Activated CD8-positive, alpha-beta memory T cell treated with anti-CD3 and anti-CD28 coated beads for 36 hours (primary cell): ENCODE data around the gene GNAI2. TPM values are rescaled to one million over a fixed set of nuclear protein-coding genes. Genes with fewer than 3 reads are reported as not detected.

ENCODE experiments used
- CTCF ChIA-PET: fragments of 350-600 bp; sonication (Branson Sonifier 250); formaldehyde crosslinking; loops from one replicate; lab custom pipeline; 2021; ENCODE audit warnings: antibody characterized with exemption; lab: Charles Lee
- POLR2A ChIA-PET: fragments of 350-600 bp; sonication (Branson Sonifier 250); formaldehyde crosslinking; loops from one replicate; lab custom pipeline; 2021; ENCODE audit warnings: antibody characterized with exemption; lab: Charles Lee
- total RNA-seq, 2 experiments: library from RNA; stranded (reverse); gene quantifications; one replicate each; pipeline ENCODE4 v1.2.3, GENCODE V29; 2021

Gene GNAI2
- total RNA-seq, 2 experiments from 2014 or later: 239 to 242 TPM

DNA sequence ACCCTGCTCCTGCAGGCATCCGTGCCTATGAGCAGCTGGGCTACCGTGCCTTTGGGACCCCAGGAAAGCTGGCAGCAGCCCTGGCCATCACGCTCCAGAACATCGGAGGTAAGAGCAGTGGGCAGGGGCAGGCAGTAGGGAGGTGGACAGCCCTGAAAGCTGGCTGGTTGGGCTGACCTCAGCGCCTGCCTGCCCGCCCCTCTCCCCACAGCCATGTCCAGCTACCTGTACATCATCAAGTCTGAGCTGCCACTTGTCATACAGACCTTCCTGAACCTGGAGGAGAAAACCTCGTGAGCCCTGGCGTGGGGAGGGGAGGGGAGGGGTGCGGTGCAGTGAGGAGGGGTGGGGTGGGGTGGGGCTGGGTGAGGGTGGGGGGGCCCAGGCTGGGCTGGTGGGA, 20.5 kb upstream of the GNAI2 start:
- POLR2A ChIA-PET: no interaction called here
- CTCF ChIA-PET: interaction anchor here (1.5 to 1.6 kb wide), 2 partner anchors 10 to 21 kb away, joined by 7 read pairs; no protein-coding TSS in a partner anchor

DNA sequence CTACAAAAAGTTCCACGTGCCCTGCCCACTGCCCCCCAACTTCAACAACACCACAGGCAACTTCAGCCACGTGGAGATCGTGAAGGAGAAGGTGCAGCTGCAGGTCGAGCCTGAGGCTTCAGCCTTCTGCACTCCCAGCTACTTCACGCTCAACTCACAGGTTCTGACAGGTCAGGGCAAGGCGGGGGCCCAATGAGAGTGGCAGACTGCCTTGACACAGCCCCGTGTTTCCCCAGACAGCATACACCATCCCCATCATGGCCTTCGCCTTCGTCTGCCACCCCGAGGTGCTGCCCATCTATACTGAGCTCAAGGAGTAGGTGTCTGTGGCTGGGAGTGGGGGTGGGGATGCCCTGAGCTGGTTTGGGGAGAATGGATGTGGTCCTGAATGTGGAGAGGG, 18.3 kb upstream of the GNAI2 start:
- ChIA-PET POLR2A (no interaction called here), CTCF (interaction anchor here (1.1 kb wide), 1 partner anchor 61 kb away, joined by 3 read pairs; no protein-coding TSS in a partner anchor)

DNA sequence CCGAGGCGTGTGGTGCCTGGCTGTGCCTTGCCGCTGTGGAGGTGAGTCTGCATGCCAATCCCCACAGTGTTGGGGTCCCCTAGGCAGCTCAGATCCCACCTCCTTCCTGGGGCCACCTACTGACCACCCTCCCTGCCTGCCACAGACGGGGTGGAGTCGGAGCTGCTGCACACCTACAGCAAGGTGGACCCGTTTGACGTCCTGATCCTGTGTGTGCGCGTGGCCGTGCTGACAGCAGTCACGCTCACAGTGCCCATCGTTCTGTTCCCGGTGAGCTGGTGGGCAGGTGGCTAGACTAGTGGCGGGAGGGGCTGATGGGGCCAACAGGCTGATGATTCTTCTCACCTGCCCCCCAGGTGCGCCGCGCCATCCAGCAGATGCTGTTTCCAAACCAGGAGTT, 17.6 kb upstream of the GNAI2 start:
- CTCF ChIA-PET: interaction anchor here (1.1 to 1.9 kb wide), 3 partner anchors 15 to 62 kb away, joined by 3 to 8 read pairs (median 5); no protein-coding TSS in a partner anchor
- POLR2A ChIA-PET: no interaction called here

DNA sequence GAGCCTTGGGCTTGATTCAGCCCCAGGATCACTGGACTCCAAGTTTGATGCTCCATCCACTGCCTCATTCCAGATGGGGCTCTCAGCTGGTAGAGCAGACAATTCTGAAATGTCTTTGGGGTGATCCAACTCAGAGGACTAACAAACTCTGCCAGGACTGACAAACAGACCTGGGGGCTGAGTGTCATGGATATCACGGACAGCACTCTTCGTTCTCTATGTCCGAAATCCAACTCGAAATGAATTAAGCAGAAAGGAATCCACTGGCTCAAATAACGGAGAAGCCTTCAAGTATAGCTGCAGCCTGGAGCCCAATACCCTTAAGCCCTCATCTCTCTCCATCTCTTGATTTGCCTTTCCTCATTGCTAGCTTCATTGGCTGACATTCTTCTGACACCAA, 16.7 kb upstream of the GNAI2 start:
- ChIA-PET POLR2A (interaction anchor here (0.6 kb wide), 1 partner anchor 123 kb away, joined by 3 read pairs; no protein-coding TSS in a partner anchor), CTCF (interaction anchor here (0.6 to 2.5 kb wide), 6 partner anchors 16 to 40 kb away, joined by 3 to 15 read pairs (median 4); no protein-coding TSS in a partner anchor)

DNA sequence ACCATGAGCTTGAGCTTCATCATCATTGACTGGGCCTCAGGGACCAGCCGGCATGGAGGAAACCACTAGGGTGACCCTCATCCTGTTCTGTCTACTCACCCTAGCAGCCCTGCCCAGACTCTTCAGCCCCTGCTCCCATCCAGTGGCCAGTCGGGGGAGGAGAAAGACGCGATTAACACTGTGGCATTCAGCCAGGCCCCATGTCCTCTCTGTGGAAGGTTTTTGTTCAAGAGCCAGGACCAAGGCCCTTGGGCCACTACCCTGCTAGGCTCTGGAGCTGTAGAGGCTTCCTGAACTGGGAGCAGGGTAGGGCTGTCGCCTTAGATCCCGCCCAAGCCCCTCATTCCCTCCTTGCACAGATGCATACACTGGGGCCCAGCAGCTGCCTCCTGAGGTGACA, 15.9 kb upstream of the GNAI2 start:
- ChIA-PET CTCF (interaction anchor here (1.1 to 2.5 kb wide), 6 partner anchors 17 to 55 kb away, joined by 3 to 15 read pairs (median 4); no protein-coding TSS in a partner anchor), POLR2A (no interaction called here)

DNA sequence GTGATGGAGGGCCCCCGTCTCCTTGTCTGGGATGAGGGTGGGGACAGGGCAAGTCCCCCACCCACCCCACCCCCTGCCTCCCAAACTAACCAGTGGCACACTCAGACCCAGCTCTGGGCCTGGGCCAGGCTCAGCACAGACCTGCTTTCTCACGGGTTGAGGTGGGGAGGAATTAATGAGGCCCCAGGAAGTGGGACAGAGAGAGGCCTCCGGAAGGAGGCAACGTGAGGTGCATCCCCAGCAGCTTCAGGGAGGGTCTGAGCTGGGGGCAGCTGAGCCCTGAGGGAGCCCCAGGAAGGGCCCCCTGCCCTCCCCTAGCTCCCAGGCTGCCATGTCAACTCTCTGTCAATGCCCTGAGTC, 15.0 kb upstream of the GNAI2 start:
- CTCF ChIA-PET: interaction anchor here (1.1 to 2.5 kb wide), 6 partner anchors 9 to 54 kb away, joined by 3 to 15 read pairs (median 6); no protein-coding TSS in a partner anchor
- POLR2A ChIA-PET: interaction anchor here (0.6 kb wide), 1 partner anchor 70 kb away, joined by 5 read pairs; no protein-coding TSS in a partner anchor

DNA sequence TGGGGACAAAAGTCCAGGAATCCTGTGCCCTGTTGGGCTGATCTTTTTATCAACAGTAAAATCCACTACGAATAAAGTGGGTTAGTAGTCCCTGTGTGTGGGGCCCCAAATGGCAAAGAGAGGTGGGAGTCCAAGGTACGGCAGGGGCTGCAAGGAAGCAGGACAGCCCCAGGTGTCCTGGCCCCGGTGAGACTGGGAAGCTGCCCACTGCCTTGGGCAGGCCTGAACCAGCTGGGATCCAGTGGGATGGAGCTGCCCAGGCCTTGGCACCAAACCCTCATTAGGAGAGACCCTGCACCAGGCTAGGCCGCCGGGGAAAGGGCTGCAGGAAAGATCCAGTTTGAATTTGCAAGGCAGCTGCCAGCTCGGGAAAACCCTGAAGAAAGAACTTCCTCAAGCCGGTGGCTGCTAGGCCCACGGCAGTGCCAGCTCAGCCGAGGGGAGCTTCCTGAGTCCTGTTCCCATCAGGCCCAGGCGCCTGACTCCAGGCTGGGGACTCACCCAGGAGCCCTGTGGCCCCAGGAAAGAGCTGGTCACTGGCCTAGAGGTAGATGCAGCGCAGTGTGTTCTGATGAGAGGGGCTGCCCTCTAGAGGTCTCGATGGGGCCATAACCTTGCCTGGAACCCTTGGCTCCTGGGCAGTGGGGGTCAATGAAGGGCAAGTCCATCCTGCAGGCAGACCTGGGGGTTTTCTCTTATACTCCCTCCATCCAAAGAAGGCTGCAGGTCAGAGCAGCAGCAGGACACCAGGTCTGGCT, 14.4 kb upstream of the GNAI2 start:
- CTCF ChIA-PET: interaction anchor here (1.2 to 2.5 kb wide), 5 partner anchors 9 to 50 kb away, joined by 3 to 15 read pairs (median 6); no protein-coding TSS in a partner anchor
- POLR2A ChIA-PET: interaction anchor here (0.6 kb wide), 1 partner anchor 70 kb away, joined by 5 read pairs; no protein-coding TSS in a partner anchor

DNA sequence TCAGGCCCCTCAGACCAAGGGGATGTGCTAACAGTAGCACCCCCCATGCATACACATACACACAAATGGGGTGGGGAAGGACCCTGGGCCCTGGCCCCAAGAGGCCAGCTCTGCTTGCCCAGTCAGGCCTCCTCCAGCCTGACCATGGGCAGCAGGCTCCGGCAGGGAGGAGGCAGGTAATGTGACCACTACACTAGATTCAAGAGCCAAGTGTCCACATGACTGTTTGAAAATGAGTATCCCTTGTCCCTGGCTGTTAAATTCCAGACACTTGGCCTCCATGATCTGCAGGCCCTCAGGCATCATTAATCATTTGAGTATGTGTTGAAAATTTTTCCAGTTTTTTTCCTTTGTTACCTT, 13.9 kb upstream of the GNAI2 start:
- CTCF ChIA-PET: interaction anchor here (1.5 to 1.9 kb wide), 3 partner anchors 10 to 49 kb away, joined by 5 to 8 read pairs (median 6); no protein-coding TSS in a partner anchor
- POLR2A ChIA-PET: no interaction called here

DNA sequence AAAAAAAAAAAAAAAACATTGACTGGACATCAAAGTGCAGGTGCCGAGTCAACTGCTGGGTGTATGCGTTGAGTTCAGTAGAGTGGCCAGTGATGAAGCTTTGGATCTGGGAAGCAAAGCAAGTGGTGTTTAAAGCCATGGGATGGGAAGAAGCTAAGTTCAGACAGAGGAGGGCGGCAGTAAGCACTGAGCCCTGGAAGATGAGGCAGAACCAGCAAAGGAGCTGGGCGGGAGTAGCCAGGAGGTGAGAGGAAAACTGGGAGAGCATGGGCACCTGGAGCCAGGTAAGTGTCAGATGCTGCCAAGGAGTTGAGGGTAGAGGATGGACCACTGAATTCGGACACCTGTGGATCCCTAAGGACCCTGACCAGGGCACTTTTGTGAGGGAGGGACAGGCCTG, 11.4 kb upstream of the GNAI2 start:
- ChIA-PET POLR2A (interaction anchor here (3.4 kb wide), 1 partner anchor 31 kb away, joined by 12 read pairs; no protein-coding TSS in a partner anchor), CTCF (interaction anchor here (0.7 to 9.5 kb wide), 11 partner anchors 9 to 99 kb away, joined by 3 to 190 read pairs (median 7); partner anchors contain the start of genes GNAI2 and GNAT1)

DNA sequence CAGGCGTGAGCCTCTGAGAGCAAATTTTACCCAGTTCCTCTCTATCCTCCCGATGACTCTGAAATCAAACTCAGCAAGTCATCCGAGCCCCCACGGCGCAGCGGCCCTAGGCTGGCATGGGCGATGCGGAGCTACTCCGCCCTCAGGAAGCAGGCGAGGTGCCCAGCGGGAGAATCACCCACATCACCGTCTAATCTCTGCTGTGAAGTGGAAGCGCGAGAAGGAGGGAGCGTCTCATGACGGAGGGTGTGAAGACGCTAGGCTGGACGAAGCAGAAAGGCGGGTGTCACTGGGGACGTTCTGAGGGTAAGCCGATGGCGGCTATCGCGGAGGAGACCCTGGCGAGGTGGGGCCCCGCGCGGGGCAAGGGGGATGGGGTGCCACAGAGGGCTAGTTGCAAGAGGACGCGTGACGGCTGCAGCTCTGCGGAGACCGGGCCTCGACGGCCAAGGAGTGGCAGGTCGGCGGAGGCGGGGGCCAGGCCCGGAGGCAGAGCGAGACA, 9.1 kb upstream of the GNAI2 start:
- CTCF ChIA-PET: interaction anchor here (0.6 to 9.5 kb wide), 20 partner anchors 13 to 272 kb away, joined by 3 to 190 read pairs (median 6); partner anchors contain the start of genes GNAI2 and GNAT1
- POLR2A ChIA-PET: interaction anchor here (0.6 to 3.4 kb wide), 5 partner anchors 20 to 335 kb away, joined by 3 to 17 read pairs (median 4); partner anchors contain the start of gene GNAT1

DNA sequence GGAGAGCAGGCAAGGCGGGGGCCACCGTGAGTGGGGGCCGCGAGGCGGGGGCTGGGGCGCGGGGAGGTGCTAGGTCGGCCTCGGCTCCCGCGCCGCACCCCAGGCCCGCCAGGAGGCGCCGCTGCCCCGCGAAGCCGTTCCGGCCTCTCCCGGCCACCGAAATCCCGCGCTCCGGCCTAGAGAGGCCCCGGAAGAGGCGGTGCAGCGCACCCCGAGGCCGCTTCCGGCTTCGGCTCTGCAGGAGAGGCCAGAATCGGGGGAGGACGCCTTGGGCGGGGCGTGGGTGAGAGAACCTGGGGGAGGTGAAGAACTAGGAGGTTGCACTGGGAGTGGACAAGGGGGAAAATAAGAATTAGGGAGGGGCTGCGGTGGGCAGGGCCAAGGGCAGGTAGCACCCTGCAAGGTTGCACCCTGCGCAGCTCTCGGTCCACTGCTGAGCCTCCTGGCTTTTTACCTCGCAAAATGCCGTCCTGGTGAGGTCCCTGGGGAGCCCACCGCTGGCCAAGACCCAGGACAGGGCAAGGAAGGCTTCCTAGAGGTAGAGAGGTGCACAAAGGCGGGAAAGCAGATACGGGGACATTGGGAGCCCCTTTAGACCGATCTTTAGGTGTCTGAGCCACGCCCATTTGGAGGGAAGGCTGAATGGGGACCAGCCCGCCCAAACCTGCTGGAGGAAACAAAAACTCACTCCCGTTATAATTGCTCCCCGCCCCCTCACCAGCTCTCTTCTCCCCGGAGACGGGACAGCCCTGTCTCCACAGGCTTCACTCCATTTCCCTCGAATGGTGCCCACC, 8.4 kb upstream of the GNAI2 start:
- CTCF ChIA-PET: interaction anchor here (0.6 to 9.5 kb wide), 16 partner anchors 13 to 273 kb away, joined by 3 to 190 read pairs (median 6); partner anchors contain the start of genes GNAI2 and GNAT1

DNA sequence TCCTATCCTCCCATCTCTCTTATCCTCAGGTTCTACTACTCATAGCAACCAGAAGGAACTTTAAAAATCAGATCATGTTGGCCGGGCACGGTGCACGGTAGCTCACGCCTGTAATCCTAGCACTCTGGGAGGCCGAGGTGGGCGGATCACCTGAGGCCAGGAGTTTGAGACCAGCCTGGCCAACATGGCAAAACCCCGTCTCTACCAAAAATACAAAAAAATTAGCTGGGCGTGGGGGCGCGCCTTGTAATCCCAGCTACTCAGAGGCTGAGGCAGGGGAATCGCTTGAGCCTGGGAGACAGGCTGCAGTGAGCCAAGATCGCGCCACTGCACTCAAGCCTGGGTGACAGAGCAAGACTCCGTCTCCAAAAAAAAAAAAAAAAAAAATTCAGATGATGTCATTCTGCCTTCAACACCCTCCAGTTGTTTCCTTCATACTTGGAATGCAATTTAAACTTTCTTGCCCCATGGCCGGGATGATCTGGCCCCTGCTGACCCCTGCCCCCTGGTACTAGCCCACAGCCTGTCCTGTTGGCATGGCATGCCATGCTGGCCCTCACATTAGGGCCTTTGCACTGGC, 7.7 kb upstream of the GNAI2 start:
- CTCF ChIA-PET: interaction anchor here (0.6 to 9.5 kb wide), 10 partner anchors 12 to 414 kb away, joined by 3 to 190 read pairs (median 29); partner anchors contain the start of genes GNAI2 and GNAT1
- POLR2A ChIA-PET: interaction anchor here (0.6 to 2.9 kb wide), 2 partner anchors 13 to 18 kb away, joined by 4 to 17 read pairs; no protein-coding TSS in a partner anchor

More for the DNA sequence above, 8.4 kb upstream of the GNAI2 start:
- POLR2A ChIA-PET: interaction anchor here (0.6 to 3.4 kb wide), 3 partner anchors 14 to 33 kb away, joined by 4 to 17 read pairs (median 12); no protein-coding TSS in a partner anchor

DNA sequence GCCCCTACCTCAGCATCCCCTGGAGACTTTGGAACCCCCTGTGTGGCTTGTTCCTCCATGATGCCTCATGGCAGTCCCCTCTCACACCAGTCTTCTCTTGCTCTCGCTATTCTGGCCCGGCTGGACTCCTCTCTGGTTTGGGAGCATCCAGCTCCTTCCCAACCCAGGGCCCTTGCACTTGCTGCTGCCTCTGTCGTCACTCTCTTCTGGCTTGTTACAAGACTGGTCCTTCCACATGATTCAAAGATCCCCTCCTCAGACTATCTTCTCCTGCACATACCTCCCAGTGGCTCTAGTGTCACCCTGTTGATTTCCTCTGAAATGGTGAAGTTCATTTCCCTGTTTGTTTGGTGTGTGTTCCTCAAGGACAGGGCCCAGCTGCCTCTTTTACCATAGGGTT, 6.5 kb upstream of the GNAI2 start:
- POLR2A ChIA-PET: no interaction called here
- CTCF ChIA-PET: interaction anchor here (5.8 to 9.5 kb wide), 5 partner anchors 11 to 44 kb away, joined by 47 to 190 read pairs (median 88); partner anchors contain the start of genes GNAI2 and GNAT1

DNA sequence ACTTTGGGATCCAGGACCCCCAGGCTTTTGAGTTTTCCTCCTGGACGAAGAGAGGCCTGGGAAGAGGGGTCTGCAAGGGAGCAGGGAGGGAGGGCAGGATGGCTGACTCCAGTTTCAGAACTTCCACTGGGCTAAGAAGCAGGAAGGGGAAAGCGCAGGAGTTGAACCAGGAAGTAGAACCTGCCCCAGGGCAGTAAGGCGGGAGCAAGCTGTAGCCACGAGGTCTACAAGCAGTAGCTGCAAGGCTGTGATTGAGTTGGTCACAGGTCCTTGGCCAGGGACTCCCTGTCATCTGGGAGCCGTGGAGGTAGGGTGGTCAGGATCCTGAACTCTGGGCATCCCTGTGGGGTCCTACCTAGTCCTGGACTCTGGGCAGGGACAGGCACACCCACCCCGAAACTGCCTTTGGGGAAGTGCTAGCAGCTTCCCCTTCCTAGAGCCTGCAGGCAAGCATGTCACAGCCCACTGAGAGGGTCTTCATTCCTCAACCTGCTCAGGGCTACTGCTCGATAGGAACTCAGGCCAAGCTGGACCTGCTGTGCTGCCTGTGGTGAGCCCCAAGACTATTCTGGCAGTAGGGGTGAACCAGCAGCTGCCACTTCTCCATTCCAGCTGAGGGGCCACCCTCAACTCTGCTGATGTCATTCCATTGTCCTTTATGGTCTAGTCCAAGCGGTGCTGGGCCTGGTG, 5.8 kb upstream of the GNAI2 start:
- CTCF ChIA-PET: interaction anchor here (5.8 to 9.5 kb wide), 5 partner anchors 10 to 43 kb away, joined by 47 to 190 read pairs (median 88); partner anchors contain the start of genes GNAI2 and GNAT1
- POLR2A ChIA-PET: interaction anchor here (1.6 kb wide), 1 partner anchor 16 kb away, joined by 3 read pairs; no protein-coding TSS in a partner anchor

DNA sequence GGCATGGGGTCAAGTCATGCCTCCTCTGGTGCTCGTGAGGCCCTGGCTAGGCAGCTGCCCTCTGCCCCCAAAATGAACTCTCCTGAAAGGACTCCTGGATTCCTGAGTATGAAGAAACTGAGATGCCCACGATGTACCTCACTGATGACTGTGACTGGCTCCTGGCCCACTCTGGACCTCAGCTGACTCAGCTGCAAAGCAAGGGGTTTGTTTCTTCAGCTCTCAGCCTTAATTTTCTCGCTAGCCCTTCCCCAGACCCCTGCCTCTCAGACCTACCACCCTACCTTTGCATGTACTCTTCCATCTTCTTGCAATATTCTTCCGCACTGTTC, 5.2 kb upstream of the GNAI2 start:
- CTCF ChIA-PET: interaction anchor here (0.6 to 9.5 kb wide), 5 partner anchors 10 to 46 kb away, joined by 3 to 190 read pairs (median 88); partner anchors contain the start of genes GNAI2 and GNAT1

DNA sequence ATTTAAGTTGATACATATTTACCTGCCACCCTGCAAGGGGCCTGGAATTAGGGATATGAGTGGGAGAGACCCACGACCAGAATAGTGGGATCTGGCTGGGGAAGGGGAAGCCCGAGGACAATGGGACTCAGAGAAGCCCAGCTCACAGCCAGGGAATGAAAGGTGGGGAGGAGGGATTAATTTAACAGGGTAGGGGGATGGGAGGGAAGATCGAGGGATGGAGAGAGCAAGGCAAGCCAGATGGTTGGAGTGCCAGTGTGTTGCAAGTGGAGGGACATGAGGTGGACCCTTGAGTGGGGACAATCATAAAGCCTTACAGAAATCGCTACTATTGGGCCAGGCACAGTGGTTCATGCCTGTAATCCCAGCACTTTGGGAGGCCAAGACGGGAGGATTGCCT, 4.4 kb upstream of the GNAI2 start:
- CTCF ChIA-PET: interaction anchor here (0.6 to 9.5 kb wide), 4 partner anchors 18 to 46 kb away, joined by 3 to 190 read pairs (median 90); partner anchors contain the start of gene GNAT1
- POLR2A ChIA-PET: interaction anchor here (1.6 kb wide), 1 partner anchor 15 kb away, joined by 3 read pairs; no protein-coding TSS in a partner anchor

More for the DNA sequence above, 5.2 kb upstream of the GNAI2 start:
- POLR2A ChIA-PET: interaction anchor here (1.6 kb wide), 1 partner anchor 16 kb away, joined by 3 read pairs; no protein-coding TSS in a partner anchor

DNA sequence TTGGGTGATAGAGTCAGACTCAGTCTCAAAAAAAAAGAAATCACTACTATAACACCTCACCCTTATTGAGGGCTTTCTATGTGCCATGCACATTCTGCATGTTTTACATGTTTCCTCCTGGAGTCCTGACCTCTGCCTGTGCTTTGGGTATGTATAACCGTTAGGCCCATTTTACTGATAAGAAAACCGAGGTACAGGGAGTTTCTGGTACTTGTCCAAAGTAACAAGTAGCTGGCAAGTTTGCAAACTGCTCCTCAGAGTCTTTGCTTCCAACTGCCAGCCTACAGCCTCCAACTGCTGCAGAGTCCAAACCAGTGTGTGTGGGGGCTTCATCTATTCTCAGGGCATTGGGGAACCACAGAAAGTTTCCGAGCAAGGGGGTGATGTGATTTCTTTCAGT, 3.7 kb upstream of the GNAI2 start:
- ChIA-PET CTCF (interaction anchor here (1.2 to 9.5 kb wide), 2 partner anchors 39 to 40 kb away, joined by 3 to 190 read pairs; partner anchors contain the start of gene GNAT1), POLR2A (no interaction called here)
